SH-SY5Y (cell line): ENCODE results near the gene TMEM45A.

Experiments
- GATA2 ChIP-seq: IDR thresholded peaks from 2 replicates; pipeline ENCODE4 v1.6.1; 2011; ENCODE audit warnings: mild to moderate bottlenecking, low read depth, low read length
- GATA3 ChIP-seq: IDR thresholded peaks from 2 replicates; pipeline ENCODE4 v1.6.1; 2011; ENCODE audit warnings: low read depth, mild to moderate bottlenecking, low read length, moderate library complexity

Gene TMEM45A

GRCh38 chr3:100470951-100471350 is 21.5 kb upstream of the TMEM45A start:
- TF ChIP-seq GATA2: no peak
- no peak for TF ChIP-seq GATA3

- TF ChIP-seq GATA2: no peak
- no peak for TF ChIP-seq GATA3
Observed at GRCh38 chr3:100471444-100471843, 21.0 kb upstream of the TMEM45A start.

GRCh38 chr3:100480081-100480480 is 12.3 kb upstream of the TMEM45A start:
- TF ChIP-seq GATA3: no peak
- TF ChIP-seq GATA2: no peak

GRCh38 chr3:100482176-100482575 is 10.2 kb upstream of the TMEM45A start:
- TF ChIP-seq GATA3 (no peak), GATA2 (no peak)

GRCh38 chr3:100483529-100483928 is 8.9 kb upstream of the TMEM45A start:
- no peak for TF ChIP-seq GATA2
- no peak for TF ChIP-seq GATA3

GRCh38 chr3:100486808-100487207 is 5.6 kb upstream of the TMEM45A start:
- TF ChIP-seq GATA3: no peak
- TF ChIP-seq GATA2: no peak

DNA sequence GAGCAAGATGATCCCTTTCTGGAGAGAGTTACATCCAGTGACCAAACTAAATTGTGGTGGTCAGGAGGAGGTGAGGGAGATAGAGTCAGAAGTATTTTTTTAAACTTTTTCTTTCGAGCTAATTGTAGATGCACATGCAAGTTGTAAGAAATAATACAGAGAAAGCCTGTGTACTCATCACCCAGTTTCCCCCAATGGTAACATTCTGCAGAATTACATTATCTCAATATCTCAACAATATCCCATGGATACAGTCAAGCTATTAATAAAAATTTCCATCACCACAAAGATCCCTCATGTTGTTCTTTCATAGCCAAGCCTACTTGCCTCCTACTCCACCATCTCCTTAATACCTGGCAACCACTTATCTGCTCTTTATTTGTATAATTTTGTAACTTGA is 3.3 kb upstream of the TMEM45A start:
- TF ChIP-seq GATA2 (no peak), GATA3 (no peak)

- TF ChIP-seq GATA3 (no peak), GATA2 (no peak)
Observed at GRCh38 chr3:100496711-100497261, 4.4 kb downstream of the TMEM45A start.

DNA sequence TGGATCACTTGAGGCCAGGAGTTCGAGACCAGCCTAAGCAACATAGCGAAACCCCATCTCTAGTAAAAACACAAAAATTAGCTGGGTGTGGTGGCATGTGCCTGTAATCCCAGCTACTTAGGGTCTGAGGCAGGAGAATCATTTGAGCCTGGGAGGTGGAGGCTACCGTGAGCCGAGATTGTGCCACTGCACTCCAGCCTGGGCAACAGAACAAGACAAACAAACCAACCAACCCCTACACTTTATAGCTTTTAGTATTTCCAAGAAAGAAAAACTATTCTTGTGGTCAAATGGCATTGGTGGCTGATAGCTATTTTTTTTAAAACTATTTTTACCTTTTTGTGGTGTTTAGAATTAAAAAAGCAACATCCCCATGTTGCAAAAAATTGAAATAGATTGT is 7.2 kb downstream of the TMEM45A start:
- no peak for TF ChIP-seq GATA2
- no peak for TF ChIP-seq GATA3

DNA sequence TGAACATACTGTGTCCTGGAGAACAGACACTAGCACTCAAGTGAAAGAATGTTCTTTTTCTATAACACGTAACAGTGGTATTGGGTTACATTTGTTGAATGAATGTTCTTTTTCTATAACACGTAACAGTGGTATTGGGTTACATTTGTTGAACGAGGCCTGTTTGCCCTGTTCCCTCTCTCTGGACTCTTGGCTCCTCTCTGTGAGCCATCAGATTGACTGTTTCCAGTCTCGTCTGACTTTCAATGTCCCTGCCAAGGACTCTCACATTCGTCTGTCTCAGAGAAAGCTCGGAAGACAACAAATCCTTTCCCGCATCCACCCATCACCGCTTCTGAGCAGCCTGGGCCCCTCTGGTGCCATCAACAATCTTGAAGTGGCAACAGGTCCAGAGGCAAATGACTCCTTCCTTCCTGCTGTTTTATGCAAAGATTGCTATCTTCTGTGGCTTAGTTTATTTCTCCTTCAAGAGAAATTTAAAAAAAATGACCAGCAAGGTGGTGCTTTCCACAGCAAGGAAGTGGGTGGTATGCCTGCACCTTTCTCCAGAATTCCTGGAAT is 8.0 kb downstream of the TMEM45A start:
- TF ChIP-seq GATA3: no peak
- no peak for TF ChIP-seq GATA2

GRCh38 chr3:100503448-100503847 is 11.0 kb downstream of the TMEM45A start:
- TF ChIP-seq GATA3: no peak
- TF ChIP-seq GATA2: no peak

GRCh38 chr3:100506355-100506754 is 13.9 kb downstream of the TMEM45A start:
- TF ChIP-seq GATA2 (no peak), GATA3 (no peak)

GRCh38 chr3:100516232-100516631 is 23.8 kb downstream of the TMEM45A start:
- TF ChIP-seq GATA2 (no peak), GATA3 (no peak)

DNA sequence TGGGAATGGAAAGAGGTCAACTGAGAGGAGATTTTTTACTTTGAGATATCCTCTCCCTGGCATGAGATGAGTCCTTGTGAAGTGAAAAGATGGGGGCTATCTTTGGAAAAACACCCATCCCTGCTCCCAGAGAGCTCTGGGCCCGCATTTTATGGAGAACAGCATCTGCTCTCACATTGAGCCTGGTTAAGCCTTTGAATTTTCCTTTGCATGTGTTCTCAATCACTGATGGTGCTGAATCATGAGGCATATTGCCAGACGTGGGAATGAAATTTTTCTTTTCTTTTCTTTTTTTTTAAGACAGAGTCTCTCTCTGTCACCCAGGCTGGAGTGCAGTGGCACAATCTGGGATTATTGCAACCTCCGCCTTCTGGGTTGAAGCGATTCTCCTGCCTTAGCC is 24.4 kb downstream of the TMEM45A start:
- TF ChIP-seq GATA2 (no peak), GATA3 (no peak)

DNA sequence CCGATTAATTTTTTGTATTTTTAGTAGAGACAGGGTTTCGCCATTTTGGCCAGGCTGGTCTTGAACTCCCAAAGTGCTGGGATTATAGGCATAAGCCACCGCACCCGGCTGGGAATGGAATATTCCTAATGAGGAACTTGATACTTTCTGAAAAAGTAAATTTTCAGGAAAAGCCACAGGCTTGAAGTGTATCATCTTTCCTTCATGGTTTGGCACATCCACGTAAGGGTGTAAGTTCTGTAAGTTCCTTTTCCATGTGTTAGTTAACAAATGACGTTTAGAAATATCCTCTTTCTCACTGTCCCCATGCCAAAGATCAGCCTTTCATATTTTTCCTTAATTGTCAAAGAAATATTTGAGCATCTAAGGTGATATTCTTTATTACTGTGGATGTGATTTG is 24.9 kb downstream of the TMEM45A start:
- TF ChIP-seq GATA3 (no peak), GATA2 (no peak)

DNA sequence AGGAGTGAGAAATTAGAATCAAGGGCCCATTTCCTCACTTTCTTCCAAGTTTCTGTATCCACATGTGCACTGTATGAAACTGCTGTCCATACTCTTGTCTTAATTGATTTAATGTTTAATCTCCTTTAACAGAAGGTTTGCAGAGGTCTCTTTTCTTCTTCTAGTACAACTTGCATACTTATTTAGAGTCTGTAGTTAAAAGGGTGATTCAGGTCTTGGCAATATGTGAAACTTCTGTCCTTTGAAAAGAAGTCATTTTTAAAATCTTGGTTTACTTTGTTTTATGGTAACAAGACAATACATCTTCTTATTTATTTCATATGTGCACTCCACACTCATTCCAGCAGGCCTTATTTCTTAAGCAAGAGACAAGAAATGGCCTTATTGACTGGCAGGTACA is 25.8 kb downstream of the TMEM45A start:
- TF ChIP-seq GATA3 (no peak), GATA2 (no peak)

- TF ChIP-seq GATA2: no peak
- no peak for TF ChIP-seq GATA3
Observed at GRCh38 chr3:100518983-100519382, 26.6 kb downstream of the TMEM45A start.
